Brain microvascular endothelial cell (primary cell): ENCODE data around the gene ATP8B2.

Experiments
- DNase-seq: peaks from one replicate; pipeline ENCODE4 v3.0.0-alpha.2; 2020
- H3K27ac ChIP-seq: fragments of 250-450 bp; sonication (Bioruptor Pico); 2 replicates; pipeline ENCODE4 v1.5.1; 2020; ENCODE audit warnings: mild to moderate bottlenecking, moderate library complexity
- H3K27me3 ChIP-seq: fragments of 250-450 bp; sonication (Bioruptor Pico); replicated peaks from 2 replicates; pipeline ENCODE4 v1.5.1; 2020; ENCODE audit warnings: mild to moderate bottlenecking
- H3K36me3 ChIP-seq: fragments of 250-450 bp; sonication (Bioruptor Pico); replicated peaks from 2 replicates; pipeline ENCODE4 v1.5.1; 2020; ENCODE audit warnings: mild to moderate bottlenecking
- H3K4me3 ChIP-seq: 2 replicates; pipeline ENCODE4 v1.5.1; 2011; ENCODE audit warnings: low read depth, mild to moderate bottlenecking, control low read depth, low read length, moderate library complexity
- in situ Hi-C: cut with HindIII; loops from 2 replicates; pipeline ENCODE4 v1.10.0; 2017; ENCODE audit warnings: low sequenced_read_pairs, low pct_ligation_motif_present
- TF ChIP-seq, protein P1 (sequence below): IDR thresholded peaks from 2 replicates; pipeline ENCODE4 v1.5.1; 2011; ENCODE audit warnings: low read depth, mild to moderate bottlenecking, moderate library complexity, low read length, control low read depth, inconsistent platforms; ENCODE audit errors: missing control alignments

ATP8B2 gene

DNA sequence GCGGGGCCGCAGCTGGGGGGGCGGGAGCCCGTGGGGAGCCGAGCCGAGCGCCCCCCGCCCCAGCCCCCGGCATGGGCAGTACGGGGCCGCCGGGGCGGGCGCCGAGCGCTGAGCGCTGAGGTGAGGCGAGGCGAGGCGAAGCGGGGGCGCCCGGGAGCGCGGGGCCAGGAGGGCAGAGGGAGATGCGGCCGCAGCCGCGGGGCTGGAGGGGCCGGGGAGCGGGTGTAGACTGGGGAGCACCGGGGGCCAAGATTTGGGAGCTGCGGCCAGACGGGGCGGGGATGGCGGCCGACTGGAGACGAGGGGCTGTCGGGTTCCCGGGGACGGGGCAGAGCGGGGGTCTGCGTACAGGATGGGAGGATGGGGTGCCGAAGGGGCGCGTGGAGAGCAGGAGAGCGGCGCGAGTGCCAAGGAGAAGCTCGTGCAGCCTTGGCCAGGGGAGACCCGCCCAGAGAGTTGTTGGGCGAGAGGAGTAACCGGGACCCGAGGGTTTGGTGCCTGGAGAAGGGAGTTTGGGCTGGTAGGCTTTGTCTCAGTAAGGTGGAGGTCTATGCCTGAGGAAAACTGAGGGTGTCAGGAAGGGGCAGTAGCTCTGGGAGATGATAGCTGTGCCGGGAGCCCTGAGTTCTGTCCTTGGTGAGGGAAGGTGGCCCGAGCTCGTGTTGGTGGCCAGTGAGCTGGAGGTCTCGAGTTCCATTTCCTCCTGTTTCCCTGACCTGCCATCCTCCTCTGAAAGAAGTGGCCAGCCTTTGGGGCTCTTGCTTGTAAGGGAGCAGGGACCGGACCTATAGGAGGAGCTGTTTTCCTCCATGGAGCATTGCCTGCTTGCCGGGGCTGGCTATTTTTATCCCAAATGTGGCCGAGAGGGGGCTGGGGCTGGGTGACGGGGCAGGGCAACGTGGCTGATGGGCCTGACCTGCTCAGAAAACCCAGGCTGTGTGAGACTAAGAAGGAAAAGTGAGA lies 539 bp downstream of the ATP8B2 start:
- DNase-seq, result peak; percentile 86
- Histone ChIP-seq H3K36me3 (peaks cover 7% of the 10 kb centered on the region), H3K27ac (peak overlapping the region; percentile 76), H3K4me3 (peak overlapping the region; percentile 83), H3K27me3 (peaks cover 7% of the 10 kb centered on the region)
- in situ Hi-C loops, result loop anchor here (25.0 kb wide), 1 partner anchor 89 kb away; no protein-coding TSS in a partner anchor
- TF ChIP-seq, protein P1, sequence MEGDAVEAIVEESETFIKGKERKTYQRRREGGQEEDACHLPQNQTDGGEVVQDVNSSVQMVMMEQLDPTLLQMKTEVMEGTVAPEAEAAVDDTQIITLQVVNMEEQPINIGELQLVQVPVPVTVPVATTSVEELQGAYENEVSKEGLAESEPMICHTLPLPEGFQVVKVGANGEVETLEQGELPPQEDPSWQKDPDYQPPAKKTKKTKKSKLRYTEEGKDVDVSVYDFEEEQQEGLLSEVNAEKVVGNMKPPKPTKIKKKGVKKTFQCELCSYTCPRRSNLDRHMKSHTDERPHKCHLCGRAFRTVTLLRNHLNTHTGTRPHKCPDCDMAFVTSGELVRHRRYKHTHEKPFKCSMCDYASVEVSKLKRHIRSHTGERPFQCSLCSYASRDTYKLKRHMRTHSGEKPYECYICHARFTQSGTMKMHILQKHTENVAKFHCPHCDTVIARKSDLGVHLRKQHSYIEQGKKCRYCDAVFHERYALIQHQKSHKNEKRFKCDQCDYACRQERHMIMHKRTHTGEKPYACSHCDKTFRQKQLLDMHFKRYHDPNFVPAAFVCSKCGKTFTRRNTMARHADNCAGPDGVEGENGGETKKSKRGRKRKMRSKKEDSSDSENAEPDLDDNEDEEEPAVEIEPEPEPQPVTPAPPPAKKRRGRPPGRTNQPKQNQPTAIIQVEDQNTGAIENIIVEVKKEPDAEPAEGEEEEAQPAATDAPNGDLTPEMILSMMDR, result peak; percentile 86

DNA sequence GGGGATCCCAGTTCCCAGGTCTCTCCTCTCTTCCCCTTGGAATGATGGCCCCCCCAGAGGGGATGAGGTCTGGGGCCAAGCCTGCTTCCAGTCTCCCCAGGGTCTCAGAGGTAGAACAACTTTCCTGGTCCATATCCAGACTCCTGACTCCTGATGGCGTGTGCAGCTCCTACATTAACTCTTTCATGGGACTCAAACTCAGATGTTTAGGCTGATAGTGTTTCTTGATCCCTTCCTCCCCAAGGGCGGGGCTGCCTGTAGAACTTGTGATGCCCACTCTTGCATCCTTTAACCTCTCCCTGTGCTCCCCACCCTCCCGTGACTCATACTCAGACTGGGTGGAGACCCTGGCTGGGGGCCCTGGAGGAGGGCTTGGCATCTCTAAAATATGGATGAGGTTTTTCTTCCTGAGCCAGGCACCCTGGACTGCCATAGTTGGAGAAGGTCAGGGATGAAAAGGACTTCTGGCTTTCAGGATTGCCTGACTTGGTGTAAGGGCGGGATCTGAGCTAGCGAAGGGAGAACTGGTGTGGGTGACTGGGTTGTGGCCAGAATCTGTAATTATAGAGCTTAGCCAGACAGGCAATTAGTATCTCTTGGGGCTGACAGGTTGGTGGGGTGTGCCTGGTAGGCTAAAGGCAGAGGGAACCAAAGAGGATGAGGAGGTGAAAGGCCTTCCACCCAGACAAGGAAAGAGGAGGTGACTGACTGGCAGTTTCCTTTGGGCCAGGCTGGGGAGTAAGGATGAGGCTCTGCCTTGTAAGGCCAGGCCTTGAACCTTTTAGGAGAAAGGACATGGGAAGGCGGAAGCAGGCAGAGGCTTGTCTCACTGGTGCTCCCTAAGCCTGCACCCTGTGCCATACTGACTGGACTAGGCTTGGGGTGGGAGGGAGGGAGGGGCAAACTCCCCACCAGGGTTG lies 1.5 kb downstream of the ATP8B2 start:
- in situ Hi-C loops, result loop anchor here (25.0 kb wide), 1 partner anchor 90 kb away; no protein-coding TSS in a partner anchor

DNA sequence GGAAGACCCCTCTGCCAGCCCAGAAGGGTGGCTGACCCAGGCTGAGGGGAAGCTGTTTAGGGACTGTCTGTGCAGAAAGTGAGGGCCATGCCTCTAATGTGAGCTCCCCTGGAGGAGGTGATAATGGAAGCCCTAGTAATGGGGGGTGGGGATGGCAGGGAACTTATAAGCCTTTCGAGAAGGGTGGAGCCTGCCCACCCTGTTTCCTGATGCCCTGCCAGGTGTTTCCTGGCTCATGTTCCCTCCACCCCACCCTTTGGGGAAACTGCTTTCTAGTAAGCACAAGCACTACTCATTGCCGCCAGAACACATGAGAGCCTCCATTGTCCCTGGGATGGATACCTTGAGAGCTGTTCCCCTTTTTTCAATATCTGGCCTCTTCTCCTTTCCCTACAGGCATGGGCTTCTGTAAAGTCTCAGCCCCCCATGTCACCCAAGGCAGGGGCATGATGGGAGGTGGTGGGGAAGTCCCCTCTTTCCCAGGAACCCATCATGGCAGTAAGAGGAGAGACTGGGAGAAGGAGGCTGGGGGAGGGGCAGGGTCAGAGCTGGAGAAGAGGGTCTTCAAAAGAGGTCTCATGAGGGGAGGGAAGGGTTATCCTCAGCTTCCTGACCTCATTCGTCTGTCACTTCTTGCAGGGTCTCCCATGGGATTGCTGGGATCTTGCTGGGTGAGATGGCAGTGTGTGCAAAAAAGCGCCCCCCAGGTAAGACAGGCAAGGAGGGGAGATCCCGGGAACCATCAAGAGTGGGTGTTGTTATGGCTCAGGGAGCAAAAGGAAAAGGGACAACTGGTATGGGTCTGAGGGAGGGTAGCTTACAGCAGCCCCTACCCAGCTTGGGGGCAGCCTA lies 2.4 kb downstream of the ATP8B2 start:
- in situ Hi-C loops, result loop anchor here (25.0 kb wide), 1 partner anchor 90 kb away; no protein-coding TSS in a partner anchor
- H3K27me3 ChIP-seq, result peaks cover 7% of the 10 kb centered on the region
- peak overlapping the region; percentile 47 for H3K4me3 ChIP-seq
- TF ChIP-seq, protein P1, result no peak
- H3K36me3 ChIP-seq, result peaks cover 25% of the 10 kb centered on the region
- DNase-seq, result no peak
- H3K27ac ChIP-seq, result no peak overlapping the region

More for the DNA sequence above, 1.5 kb downstream of the ATP8B2 start:
- H3K36me3 ChIP-seq, result peaks cover 16% of the 10 kb centered on the region
- H3K4me3 ChIP-seq, result peak overlapping the region; percentile 83
- TF ChIP-seq, protein P1, result no peak
- DNase-seq, result peak; percentile 24
- H3K27ac ChIP-seq, result peak overlapping the region; percentile 76
- H3K27me3 ChIP-seq, result peaks cover 7% of the 10 kb centered on the region

DNA sequence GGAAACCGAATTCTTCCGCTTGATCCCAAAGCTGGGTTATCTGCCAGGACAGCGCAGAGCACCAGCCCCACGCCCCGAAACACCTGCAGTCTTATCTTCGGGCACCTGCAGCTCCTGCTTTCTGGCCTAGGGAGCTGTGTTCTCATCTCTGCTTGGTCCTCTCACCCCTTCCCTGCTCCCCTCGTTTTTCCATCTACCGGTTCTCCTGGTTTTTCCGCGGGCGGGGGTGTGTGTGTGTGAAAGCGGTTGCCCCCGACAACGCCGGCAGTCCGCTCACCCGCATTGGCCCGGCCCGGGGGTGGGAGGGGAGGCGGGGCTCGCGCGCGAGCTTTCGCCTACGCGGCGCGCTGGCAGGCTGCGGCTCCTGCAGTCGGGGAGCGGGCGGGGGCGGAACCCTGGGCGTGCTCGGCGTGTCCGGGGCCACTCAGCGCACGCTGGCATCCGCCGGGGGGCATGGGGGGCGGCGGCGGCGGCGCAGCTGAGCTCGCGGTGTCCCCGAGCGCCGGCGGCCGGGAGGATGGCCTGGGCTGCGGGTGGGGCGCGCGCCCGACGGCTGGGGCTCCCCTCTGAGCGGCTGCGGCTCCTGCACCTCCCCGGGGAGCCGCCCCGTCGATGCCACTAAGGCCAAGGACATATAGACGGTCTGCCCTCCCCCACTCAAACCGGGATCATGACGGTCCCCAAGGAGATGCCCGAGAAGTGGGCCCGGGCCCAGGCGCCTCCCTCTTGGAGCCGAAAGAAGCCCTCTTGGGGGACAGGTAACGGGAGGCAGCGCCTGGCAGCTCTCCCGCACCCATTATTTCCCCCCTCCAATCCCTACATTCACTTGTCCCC lies 3.2 kb downstream of the ATP8B2 start:
- Histone ChIP-seq H3K36me3 (peaks cover 26% of the 10 kb centered on the region), H3K4me3 (peak overlapping the region; percentile 47), H3K27ac (no peak overlapping the region), H3K27me3 (peaks cover under 1% of the 10 kb centered on the region)
- TF ChIP-seq, protein P1, result no peak
- in situ Hi-C loops, result loop anchor here (25.0 kb wide), 1 partner anchor 91 kb away; no protein-coding TSS in a partner anchor
- DNase-seq, result peak; percentile 60
